Measurements from ENCODE around the gene MRAS. TPM values are rescaled to one million over a fixed set of nuclear protein-coding genes. Genes with fewer than 3 reads are reported as not detected.
A peak's percentile ranks its signal among the peaks of the same experiment; 100 is the strongest.

MRAS gene
- total and polyA plus RNA-seq, 5 experiments from 2014 or later: 0.13 TPM; not detected in 4

DNA sequence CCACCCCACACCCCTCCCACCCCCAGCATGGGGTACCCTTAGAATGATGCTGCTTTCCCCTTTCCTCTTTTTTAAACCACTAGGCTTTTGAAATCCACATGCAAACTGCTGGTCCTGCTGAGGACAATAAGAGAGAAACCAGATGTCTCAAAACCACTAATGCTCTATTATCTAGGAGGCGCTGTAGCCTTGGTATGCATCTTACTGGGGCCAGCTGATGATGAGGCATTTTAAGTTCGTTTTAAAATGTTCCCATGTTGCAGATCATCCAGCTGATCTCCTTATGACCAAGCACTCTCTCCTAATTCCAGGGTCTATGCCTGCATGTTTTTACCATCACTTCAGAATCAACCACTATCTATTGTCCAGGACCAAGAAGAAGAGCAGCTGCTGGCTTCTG, 20.0 kb upstream of the MRAS start:
- H3K4me1 Mint-ChIP-seq: peaks cover 17 to 30% (median 28%) of the 10 kb centered on the region in 4 donors
- DNase-seq: no peak
- peak overlapping the region; percentile 5 to 98 (median 80) for H3K27ac Mint-ChIP-seq
- ATAC-seq: no peak
- POLR2A ChIA-PET: interaction anchor here (1.2 kb wide), 1 partner anchor 142 kb away, joined by 4 read pairs; the partner anchor contains the start of gene ARMC8
- H3K9me3 Mint-ChIP-seq: no peaks in the 10 kb centered on the region
- H3K4me3 Mint-ChIP-seq: peak overlapping the region in 9 of 10 donors; percentile 13 to 98 (median 71)
- H3K36me3 Mint-ChIP-seq: no peaks in the 10 kb centered on the region
- H3K27me3 Mint-ChIP-seq: peaks cover 0 to 3% (median 0%) of the 10 kb centered on the region in 5 donors

DNA sequence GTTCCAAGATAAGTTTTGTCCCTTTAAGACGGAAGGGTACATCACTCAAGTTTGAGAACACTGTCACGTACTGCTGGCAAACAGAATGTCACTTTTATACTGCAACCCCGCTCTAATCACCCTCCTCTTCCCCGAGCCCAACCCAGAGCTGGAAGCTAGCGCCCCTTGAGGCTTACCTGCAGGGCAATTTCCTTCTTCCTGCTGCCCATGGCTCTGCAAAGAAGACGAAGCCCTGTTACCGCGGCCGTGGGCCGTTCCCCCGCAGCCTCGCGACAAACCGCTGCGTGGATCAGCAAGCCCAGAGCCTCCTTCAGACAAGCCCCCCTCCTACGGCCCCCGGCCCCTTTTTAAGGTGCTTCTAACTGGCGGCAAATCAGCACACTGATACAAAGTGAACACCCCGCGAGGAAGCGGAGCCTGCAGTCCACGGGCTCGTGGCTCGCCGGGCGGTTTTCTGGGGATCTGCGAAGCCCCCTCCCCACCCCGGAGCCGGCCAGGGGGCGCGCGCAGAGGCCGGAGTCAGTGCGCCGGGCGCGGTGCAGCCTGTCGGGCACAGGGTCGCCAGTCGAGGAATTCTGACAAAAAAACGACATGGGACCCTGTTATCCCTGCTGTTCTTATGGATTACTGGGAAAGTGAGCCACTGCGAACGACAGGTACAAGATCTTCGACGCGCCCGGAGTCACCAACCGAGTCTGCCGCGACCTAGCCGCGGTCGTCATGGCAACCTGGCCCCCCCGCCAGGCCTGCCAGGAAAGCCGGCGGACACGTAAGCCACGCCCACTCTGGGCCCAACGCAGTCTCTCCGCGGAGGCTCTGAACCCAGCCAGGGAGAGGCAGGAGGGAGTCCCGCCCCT, 19.0 kb upstream of the MRAS start, which contains the start of gene NME9:
NME9 (minus strand) TSS at position 725 of the 857 bp plus-strand sequence; CDS start at position 209, 516 bp downstream.
- Mint-ChIP-seq H3K4me3 (peak within 1 kb of the TSS; percentile 85 to 99 (median 96)), H3K9me3 (no peaks in the 10 kb centered on the region), H3K36me3 (no peaks in the 10 kb centered on the region), H3K27ac (peak within 1 kb of the TSS; percentile 92 to 99 (median 98)), H3K4me1 (peaks cover 14 to 27% (median 24%) of the 10 kb centered on the region in 4 donors), H3K27me3 (peaks cover 0 to 3% (median 0%) of the 10 kb centered on the region in 5 donors)
- ATAC-seq: peak; percentile 88 to 92
- peak; percentile 87 to 97 (median 93) for DNase-seq
- POLR2A ChIA-PET: interaction anchor here (1.2 kb wide), 1 partner anchor 143 kb away, joined by 4 read pairs; the partner anchor contains the start of gene ARMC8

DNA sequence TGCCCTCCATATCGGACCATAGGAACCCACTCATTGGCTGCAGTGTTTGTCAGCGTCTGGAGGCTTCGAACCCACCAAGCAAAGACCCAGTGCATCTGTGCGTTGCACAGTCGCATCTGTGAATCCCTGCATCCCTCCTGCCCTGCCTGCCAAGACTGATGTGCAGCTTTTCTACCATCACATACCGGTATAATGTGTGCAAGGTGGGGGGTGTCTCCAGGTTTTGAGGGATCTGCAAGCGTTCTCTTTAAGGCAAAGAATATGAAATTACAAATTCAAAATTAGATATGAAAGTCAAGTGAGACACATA, 18.4 kb upstream of the MRAS start:
- H3K4me3 Mint-ChIP-seq: peak overlapping the region; percentile 85 to 99 (median 96)
- H3K27me3 Mint-ChIP-seq: peaks cover 0 to 2% (median 0%) of the 10 kb centered on the region in 5 donors
- no peaks in the 10 kb centered on the region for H3K36me3 Mint-ChIP-seq
- H3K4me1 Mint-ChIP-seq: peaks cover 14 to 26% (median 23%) of the 10 kb centered on the region in 4 donors
- DNase-seq: no peak
- no peaks in the 10 kb centered on the region for H3K9me3 Mint-ChIP-seq
- ATAC-seq: no peak
- peak overlapping the region; percentile 85 to 99 (median 97) for H3K27ac Mint-ChIP-seq
- POLR2A ChIA-PET: no interaction called here

DNA sequence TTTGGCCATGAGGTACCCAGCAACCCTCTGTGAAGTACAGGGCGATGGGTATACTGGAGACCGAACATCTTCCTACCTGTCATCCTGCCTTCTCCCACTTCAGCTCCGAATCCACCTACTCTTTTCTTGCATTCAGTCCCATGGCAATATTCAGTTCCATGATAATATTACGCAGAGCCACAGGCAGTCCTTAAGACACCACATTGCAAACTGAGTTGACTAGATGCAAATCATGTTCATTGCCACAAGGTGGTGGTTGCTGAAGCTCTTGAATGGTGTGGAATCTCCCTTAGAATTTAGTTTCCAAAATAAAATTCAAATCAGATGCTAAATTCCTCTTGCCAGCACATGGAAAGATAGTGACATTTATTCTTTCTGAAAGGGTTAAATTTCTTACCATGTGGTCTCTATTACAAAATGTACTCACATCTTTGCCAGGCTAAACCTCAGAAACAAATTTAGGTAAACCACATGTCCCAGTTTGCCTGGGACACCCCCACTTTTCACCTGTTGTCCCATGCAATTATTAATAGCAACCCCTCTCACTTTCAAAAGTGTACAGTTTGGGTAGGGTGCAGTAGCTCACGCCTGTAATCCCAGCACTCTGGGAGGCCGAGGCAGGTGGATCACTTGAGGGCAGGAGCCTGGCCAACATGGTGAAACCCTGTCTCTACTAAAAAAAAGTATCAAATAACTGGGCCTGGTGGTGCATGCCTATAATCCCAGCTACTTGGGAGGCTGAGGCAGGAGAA, 17.1 kb upstream of the MRAS start:
- Mint-ChIP-seq H3K36me3 (no peaks in the 10 kb centered on the region), H3K27ac (peak overlapping the region in 5 of 10 donors; percentile 6 to 92 (median 25)), H3K4me3 (peak overlapping the region in 1 of 10 donors; percentile 43), H3K4me1 (peaks cover 14 to 26% (median 23%) of the 10 kb centered on the region in 4 donors), H3K27me3 (no peaks in the 10 kb centered on the region), H3K9me3 (no peaks in the 10 kb centered on the region)
- no peak for DNase-seq
- POLR2A ChIA-PET: no interaction called here
- no peak for ATAC-seq

DNA sequence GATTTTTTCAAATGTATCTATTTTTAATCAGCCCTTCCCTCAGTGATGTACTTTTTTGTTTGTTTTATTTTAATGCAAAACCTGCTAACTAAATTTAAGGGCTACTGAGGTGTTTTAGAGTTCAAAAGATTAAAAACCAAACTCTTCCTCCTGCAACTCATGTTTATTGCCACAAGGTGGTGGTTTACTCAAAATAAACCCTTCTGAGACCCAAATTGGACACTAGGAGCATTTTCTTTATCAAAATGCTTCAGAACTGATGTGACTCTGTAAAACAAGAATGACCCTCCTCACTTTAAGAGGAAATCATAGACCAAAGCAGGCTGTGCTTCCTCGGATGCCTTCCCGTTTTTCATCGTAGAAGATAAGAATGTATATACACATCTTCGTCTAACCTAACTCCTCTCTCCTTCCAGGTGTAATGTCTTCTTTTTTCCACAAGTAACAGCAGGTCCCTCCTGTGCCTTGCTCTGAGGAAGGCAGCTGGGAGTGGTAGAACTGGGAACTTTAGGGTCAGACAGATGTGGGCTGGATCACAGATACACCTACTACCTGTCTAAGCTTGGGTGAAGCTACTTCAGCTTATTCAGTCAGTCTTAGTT, 15.8 kb upstream of the MRAS start:
- no peak for ATAC-seq
- peak overlapping the region in 1 of 10 donors; percentile 45 for H3K4me3 Mint-ChIP-seq
- H3K36me3 Mint-ChIP-seq: no peaks in the 10 kb centered on the region
- DNase-seq: peak in 2 of 10 donors; percentile 21 to 34
- H3K9me3 Mint-ChIP-seq: no peaks in the 10 kb centered on the region
- POLR2A ChIA-PET: no interaction called here
- H3K4me1 Mint-ChIP-seq: peaks cover 14 to 25% (median 23%) of the 10 kb centered on the region in 4 donors
- H3K27me3 Mint-ChIP-seq: peaks cover 0 to 2% (median 0%) of the 10 kb centered on the region in 5 donors
- peak overlapping the region in 7 of 10 donors; percentile 13 to 61 (median 37) for H3K27ac Mint-ChIP-seq

DNA sequence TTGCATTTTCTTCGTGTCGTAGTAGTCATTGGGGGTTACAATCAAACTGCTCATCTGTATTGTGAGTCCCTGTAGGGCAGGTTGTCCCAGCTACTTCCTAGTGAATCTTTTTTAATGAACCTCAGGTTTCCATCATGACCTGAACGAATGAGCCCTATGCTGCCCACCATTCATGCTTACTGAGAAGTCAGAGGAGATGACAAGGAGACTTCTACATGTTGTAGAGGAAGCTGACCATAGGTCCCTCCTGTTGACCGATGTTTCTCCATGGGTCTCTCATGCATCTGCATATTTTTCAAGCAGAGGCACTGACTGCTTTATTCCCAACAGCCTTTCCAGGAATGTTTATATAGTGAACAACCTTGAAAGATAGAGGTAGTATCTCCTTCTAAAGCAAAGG, 13.8 kb upstream of the MRAS start:
- DNase-seq: no peak
- POLR2A ChIA-PET: interaction anchor here (0.6 kb wide), 1 partner anchor 123 kb away, joined by 4 read pairs; no protein-coding TSS in a partner anchor
- peaks cover 0 to 4% (median 1%) of the 10 kb centered on the region in 5 donors for H3K27me3 Mint-ChIP-seq
- H3K9me3 Mint-ChIP-seq: no peaks in the 10 kb centered on the region
- no peak overlapping the region for H3K27ac Mint-ChIP-seq
- H3K36me3 Mint-ChIP-seq: no peaks in the 10 kb centered on the region
- peaks cover 5 to 13% (median 9%) of the 10 kb centered on the region in 4 donors for H3K4me1 Mint-ChIP-seq
- no peak overlapping the region for H3K4me3 Mint-ChIP-seq
- ATAC-seq: no peak

DNA sequence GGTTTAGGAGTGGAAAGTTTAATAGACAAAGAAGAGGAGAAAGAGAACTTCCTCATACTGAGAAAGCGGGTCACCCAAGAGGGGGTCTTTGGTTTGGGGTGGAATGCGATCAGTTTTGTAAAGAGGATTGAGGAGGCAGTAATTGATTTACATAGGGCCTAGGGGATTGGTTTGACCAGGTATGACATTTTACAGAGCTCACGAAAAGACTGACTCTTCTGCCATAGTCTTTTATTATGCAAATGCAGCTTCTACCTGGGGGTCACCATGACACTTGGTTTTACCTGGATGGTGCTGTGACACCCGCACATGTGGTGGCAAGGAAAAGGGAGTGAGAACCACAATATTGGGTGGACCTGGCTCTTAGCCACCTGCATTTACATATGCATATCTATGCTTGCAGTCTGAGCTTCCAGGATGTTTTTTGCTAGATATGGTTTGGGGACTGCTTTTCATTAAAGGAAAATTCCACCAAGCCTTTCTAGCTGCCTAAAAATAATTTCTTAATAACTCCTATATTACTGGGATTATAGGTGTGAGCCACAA, 11.9 kb upstream of the MRAS start:
- no peak overlapping the region for H3K27ac Mint-ChIP-seq
- H3K4me3 Mint-ChIP-seq: peak overlapping the region in 1 of 10 donors; percentile 7
- DNase-seq: no peak
- no peak for ATAC-seq
- POLR2A ChIA-PET: interaction anchor here (0.8 kb wide), 1 partner anchor 28 kb away, joined by 3 read pairs; no protein-coding TSS in a partner anchor
- H3K27me3 Mint-ChIP-seq: peaks cover 0 to 5% (median 1%) of the 10 kb centered on the region in 5 donors
- no peaks in the 10 kb centered on the region for H3K9me3 Mint-ChIP-seq
- no peaks in the 10 kb centered on the region for H3K36me3 Mint-ChIP-seq
- peaks cover 0 to 4% (median 3%) of the 10 kb centered on the region in 4 donors for H3K4me1 Mint-ChIP-seq

DNA sequence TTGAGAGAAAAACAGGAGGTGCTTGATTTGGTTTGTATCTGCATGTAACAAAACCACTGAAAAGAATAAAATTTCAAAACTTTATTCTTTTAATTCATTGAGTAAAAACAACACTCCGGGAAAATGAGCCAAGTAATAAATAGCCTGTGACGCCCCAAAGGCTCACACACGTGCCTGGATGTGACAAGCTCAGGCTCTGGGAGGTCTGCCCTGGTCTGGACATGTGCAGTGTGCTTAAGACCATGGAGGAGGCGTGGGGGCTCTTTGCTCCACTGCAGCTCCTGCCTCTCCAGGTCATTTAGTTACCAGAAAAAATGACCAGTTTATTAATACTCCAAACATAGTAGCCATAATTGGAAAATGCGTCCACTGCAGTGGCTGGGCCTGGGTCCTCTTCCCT, 10.1 kb upstream of the MRAS start:
- no peaks in the 10 kb centered on the region for H3K36me3 Mint-ChIP-seq
- H3K4me3 Mint-ChIP-seq: no peak overlapping the region
- H3K4me1 Mint-ChIP-seq: no peaks in the 10 kb centered on the region
- no peak for DNase-seq
- POLR2A ChIA-PET: no interaction called here
- H3K27ac Mint-ChIP-seq: no peak overlapping the region
- no peak for ATAC-seq
- H3K27me3 Mint-ChIP-seq: peaks cover 0 to 7% (median 1%) of the 10 kb centered on the region in 5 donors
- no peaks in the 10 kb centered on the region for H3K9me3 Mint-ChIP-seq

DNA sequence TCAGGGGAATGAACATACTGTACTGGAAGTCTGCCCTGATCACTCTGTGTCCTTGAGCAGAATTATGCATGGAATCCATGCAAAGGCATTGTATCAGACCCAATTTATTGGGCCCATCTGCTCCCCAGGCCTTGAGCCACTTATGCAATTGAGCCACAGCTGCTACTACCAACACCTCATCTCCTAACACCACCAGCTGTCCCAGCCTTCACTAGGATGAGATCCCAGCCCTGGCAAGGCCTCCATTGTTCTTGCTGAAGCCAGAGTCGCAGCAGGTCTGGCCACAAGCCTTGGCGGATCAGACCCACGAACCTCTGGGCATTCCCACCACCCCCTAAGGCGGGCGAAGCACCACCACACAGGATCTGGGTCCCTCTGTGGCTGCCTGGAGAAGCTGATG, 9.6 kb upstream of the MRAS start:
- DNase-seq (no peak), ATAC-seq (no peak)
- POLR2A ChIA-PET: no interaction called here
- Mint-ChIP-seq H3K9me3 (no peaks in the 10 kb centered on the region), H3K36me3 (no peaks in the 10 kb centered on the region), H3K27me3 (peaks cover 0 to 9% (median 4%) of the 10 kb centered on the region in 5 donors), H3K4me1 (no peaks in the 10 kb centered on the region), H3K27ac (no peak overlapping the region), H3K4me3 (no peak overlapping the region)

DNA sequence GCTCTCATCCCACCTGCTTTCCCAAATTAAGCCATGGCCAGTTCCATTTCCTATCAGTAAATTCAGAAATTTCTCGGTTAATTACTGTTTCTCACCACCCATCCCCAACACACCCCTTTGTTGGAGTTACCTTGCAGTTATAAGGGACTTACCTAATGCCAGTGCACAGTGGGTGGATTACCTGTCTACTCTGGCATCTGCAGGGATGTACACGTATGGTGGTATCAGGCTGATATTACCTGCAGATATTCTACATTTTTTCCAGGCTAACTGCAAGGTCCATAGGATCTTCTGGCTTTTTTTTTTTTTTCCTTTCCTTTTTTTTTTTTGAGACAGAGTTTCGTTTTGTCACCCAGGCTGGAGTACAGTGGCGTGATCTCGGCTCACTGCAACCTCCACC, 7.9 kb upstream of the MRAS start:
- ATAC-seq: no peak
- POLR2A ChIA-PET: no interaction called here
- DNase-seq: no peak
- peaks cover 4 to 12% (median 6%) of the 10 kb centered on the region in 5 donors for H3K27me3 Mint-ChIP-seq
- H3K36me3 Mint-ChIP-seq: no peaks in the 10 kb centered on the region
- H3K4me3 Mint-ChIP-seq: no peak overlapping the region
- H3K4me1 Mint-ChIP-seq: no peaks in the 10 kb centered on the region
- no peak overlapping the region for H3K27ac Mint-ChIP-seq
- H3K9me3 Mint-ChIP-seq: no peaks in the 10 kb centered on the region

DNA sequence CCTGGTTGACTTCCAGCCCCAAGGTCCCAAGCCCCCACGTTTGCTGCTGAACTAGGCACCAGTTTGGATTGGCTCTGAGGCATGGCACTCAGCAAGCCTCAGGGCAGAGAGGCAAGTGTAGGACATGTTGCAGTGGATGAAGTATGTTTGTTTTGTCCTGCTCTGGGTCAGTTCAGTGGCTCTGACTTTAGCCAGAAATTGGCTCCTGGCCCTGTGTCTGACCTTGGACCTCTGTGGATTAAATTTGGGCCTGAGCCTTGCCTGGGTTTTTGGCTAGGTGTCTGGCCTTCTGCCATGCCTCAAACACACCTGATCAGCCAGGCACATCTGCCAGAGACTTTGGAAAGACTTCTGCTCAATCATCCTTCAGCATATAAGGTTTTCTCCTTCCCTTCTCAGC, 3.6 kb upstream of the MRAS start:
- Mint-ChIP-seq H3K36me3 (peaks cover 0 to 4% (median 0%) of the 10 kb centered on the region in 3 donors), H3K27me3 (peaks cover 20 to 45% (median 29%) of the 10 kb centered on the region in 5 donors), H3K9me3 (peaks cover 0 to 1% (median 0%) of the 10 kb centered on the region in 9 donors), H3K27ac (no peak overlapping the region), H3K4me3 (peak overlapping the region in 1 of 10 donors; percentile 38), H3K4me1 (peaks cover 4 to 13% (median 8%) of the 10 kb centered on the region in 4 donors)
- ATAC-seq (no peak), DNase-seq (no peak)
- POLR2A ChIA-PET: no interaction called here
